ENCODE measurements around the gene CNOT6L.
"Not testable (repeated sequence)": the region's sequence is repeated elsewhere in the genome, so short reads cannot be mapped to it uniquely, and the experiment has no call there.

The CNOT6L gene

DNA sequence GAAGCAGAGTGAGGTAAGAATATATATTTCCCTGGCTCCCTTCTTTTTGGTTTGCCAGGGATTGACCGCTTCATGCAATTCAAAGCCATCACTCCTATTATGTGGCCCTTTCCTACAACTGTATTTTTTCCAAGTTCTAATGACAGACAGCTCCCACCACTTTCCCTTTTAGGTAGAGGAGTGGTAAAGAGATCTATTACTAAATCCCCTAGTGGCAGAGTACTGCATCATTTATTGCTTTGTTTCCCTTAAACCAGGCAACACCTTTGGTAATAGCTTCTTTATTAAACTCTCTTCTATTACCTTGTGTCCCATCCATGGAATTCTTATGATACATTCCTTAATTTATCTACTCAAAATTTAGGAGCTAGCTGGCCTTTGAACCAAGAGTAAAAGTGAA, 90.7 kb downstream of the CNOT6L start:
- Histone ChIP-seq H3K9me3 (ENCODE audit: insufficient read depth, low read depth, low read length) (no peaks in the 10 kb centered on the region), H3K79me2 (ENCODE audit: control insufficient read depth, insufficient read depth, low read length, poor library complexity) (no peaks in the 10 kb centered on the region), H2BK12ac (ENCODE audit: low read length) (no peak overlapping the region), H2AK5ac (ENCODE audit: low read length) (no peak overlapping the region), H3K9ac (ENCODE audit: low read length) (no peak overlapping the region), H3K4me2 (ENCODE audit: low read length) (no peak overlapping the region), H3K4me1 (ENCODE audit: control insufficient read depth in 1 of 2, insufficient read depth in 2 of 2, low read length in 2 of 2) (no peaks in the 10 kb centered on the region), H2BK5ac (ENCODE audit: low read depth, low read length, poor library complexity) (no peak overlapping the region), H3K14ac (ENCODE audit: low read length) (no peak overlapping the region), H3K27me3 (ENCODE audit: insufficient read depth, low read length) (no peaks in the 10 kb centered on the region), H4K12ac (ENCODE audit: low read depth, low read length) (no peak overlapping the region), H3K36me3 (ENCODE audit: control insufficient read depth in 1 of 2, insufficient read depth in 2 of 2, low read length in 2 of 2) (no peaks in the 10 kb centered on the region), H3K18ac (ENCODE audit: low read length) (no peak overlapping the region), H4K8ac (ENCODE audit: low read depth, low read length) (no peak overlapping the region), H3K23ac (ENCODE audit: low read length) (no peak overlapping the region), H3K4me3 (ENCODE audit: low read depth, low read length) (no peak overlapping the region), H3K27ac (ENCODE audit: low read depth, low read length) (no peak overlapping the region), H2AFZ (ENCODE audit: insufficient read depth, low read length, poor library complexity) (no peak overlapping the region), H4K91ac (ENCODE audit: low read depth, low read length) (no peak overlapping the region), H2BK120ac (ENCODE audit: insufficient read depth, low read length, poor library complexity) (no peak overlapping the region), H3K4ac (ENCODE audit: low read depth, low read length) (no peak overlapping the region), H3K79me1 (ENCODE audit: low read length) (no peaks in the 10 kb centered on the region)
- WGBS (ENCODE audit: extremely low coverage, insufficient coverage, insufficient read length), result no CpG with 5 or more reads among the region's 1 CpG
- no peak for DNase-seq

DNA sequence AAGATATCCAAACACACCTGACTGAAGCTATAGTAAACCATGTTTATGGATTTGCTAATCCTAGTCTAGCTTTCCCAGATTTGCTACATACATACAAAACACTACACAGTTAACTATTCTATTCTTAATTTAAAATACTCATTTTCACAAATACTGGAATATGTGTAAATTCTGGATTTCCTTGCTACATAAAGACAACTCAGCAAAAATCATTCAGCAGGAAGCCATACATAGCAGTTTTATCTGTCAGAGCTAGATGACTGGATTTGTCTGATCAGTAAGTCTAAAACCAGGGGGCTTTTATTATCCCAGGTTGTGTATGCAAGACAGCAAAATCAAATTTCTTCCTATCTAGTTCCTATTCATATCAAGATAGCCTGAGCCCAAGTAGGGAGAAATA, 98.1 kb downstream of the CNOT6L start:
- no peak overlapping the region for H4K8ac ChIP-seq (ENCODE audit: low read depth, low read length)
- H3K79me2 ChIP-seq (ENCODE audit: control insufficient read depth, insufficient read depth, low read length, poor library complexity), result no peaks in the 10 kb centered on the region
- no peak overlapping the region for H2BK5ac ChIP-seq (ENCODE audit: low read depth, low read length, poor library complexity)
- H2AK5ac ChIP-seq (ENCODE audit: low read length), result no peak overlapping the region
- H2BK120ac ChIP-seq (ENCODE audit: insufficient read depth, low read length, poor library complexity), result no peak overlapping the region
- no peaks in the 10 kb centered on the region for H3K27me3 ChIP-seq (ENCODE audit: insufficient read depth, low read length)
- no peak overlapping the region for H4K12ac ChIP-seq (ENCODE audit: low read depth, low read length)
- H3K4me2 ChIP-seq (ENCODE audit: low read length), result no peak overlapping the region
- H2AFZ ChIP-seq (ENCODE audit: insufficient read depth, low read length, poor library complexity), result no peak overlapping the region
- H4K91ac ChIP-seq (ENCODE audit: low read depth, low read length), result no peak overlapping the region
- no peak overlapping the region for H2BK12ac ChIP-seq (ENCODE audit: low read length)
- H3K4me1 ChIP-seq (ENCODE audit: control insufficient read depth in 1 of 2, insufficient read depth in 2 of 2, low read length in 2 of 2), result no peaks in the 10 kb centered on the region
- DNase-seq, result no peak
- H3K23ac ChIP-seq (ENCODE audit: low read length), result no peak overlapping the region
- no peaks in the 10 kb centered on the region for H3K9me3 ChIP-seq (ENCODE audit: insufficient read depth, low read depth, low read length)
- H3K9ac ChIP-seq (ENCODE audit: low read length), result no peak overlapping the region
- no peak overlapping the region for H3K18ac ChIP-seq (ENCODE audit: low read length)
- H3K4ac ChIP-seq (ENCODE audit: low read depth, low read length), result no peak overlapping the region
- H3K79me1 ChIP-seq (ENCODE audit: low read length), result no peaks in the 10 kb centered on the region
- H3K27ac ChIP-seq (ENCODE audit: low read depth, low read length), result no peak overlapping the region
- no peak overlapping the region for H3K4me3 ChIP-seq (ENCODE audit: low read depth, low read length)
- no peaks in the 10 kb centered on the region for H3K36me3 ChIP-seq (ENCODE audit: control insufficient read depth in 1 of 2, insufficient read depth in 2 of 2, low read length in 2 of 2)
- no peak overlapping the region for H3K14ac ChIP-seq (ENCODE audit: low read length)

DNA sequence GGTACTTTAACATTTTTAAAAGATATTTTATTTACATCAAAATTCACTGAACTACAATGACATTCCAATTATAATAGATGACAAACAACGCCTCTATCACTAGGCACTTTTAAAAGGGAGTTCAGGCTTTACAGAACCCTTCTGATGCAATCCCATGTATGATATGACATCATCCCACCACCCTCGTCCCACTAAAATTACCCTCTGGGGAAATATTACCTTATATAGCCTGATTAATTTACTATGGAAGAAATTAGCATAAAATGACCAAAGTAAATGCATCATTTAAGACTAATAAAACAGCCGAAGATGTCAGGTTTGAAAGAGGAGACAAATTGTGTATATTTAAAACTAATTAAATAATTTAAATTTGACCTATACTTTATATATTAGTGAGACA, 100.7 kb downstream of the CNOT6L start:
- not testable (repeated sequence) for H4K8ac ChIP-seq (ENCODE audit: low read depth, low read length); H2BK5ac ChIP-seq (ENCODE audit: low read depth, low read length, poor library complexity)

DNA sequence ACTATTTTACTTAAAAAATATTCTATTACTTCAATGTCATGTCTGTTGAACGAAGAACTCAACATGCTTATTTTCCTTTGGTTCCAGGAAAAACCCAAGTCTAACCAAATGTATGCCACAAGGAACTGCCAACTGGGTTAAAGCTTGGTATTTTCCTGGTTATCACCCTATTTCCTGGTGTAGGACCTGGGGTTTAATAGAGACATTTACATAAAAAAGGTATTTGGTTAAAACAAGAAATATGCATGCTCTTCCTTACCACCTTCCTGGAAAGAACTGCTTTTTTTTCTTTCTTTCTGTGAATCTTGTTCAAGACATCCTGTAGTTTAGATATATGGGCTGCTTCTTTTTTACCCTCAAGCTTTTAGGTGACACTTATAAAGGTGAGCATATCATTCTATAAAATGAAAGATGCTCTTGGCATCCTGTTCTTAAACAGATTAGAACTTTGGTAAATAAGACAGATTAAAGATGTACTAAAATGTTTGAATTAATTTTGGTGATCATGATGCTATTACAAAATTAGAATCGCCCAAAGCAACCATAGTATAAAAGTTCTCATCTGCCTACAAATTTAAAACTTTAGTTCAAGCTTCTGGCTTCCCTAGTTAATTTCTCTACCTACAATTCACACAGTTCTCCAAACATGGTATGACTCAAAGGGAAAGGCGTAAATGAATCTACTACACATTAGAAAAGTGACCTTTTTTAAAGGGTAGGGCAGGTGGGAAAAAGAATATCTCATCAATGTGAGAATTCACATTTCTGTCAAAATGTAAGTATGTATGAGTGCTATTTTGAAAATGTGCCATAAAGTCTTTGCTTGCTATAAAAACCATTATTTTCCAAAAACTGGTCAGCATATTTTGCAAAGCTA, 103.5 kb downstream of the CNOT6L start:
- Histone ChIP-seq H3K4me1 (ENCODE audit: control insufficient read depth in 1 of 2, insufficient read depth in 2 of 2, low read length in 2 of 2) (no peaks in the 10 kb centered on the region), H3K14ac (ENCODE audit: low read length) (no peak overlapping the region), H3K9ac (ENCODE audit: low read length) (no peak overlapping the region), H3K9me3 (ENCODE audit: insufficient read depth, low read depth, low read length) (no peaks in the 10 kb centered on the region), H3K4me3 (ENCODE audit: low read depth, low read length) (no peak overlapping the region), H2BK12ac (ENCODE audit: low read length) (no peak overlapping the region), H3K4me2 (ENCODE audit: low read length) (no peak overlapping the region), H2AFZ (ENCODE audit: insufficient read depth, low read length, poor library complexity) (no peak overlapping the region), H2BK120ac (ENCODE audit: insufficient read depth, low read length, poor library complexity) (no peak overlapping the region), H3K79me1 (ENCODE audit: low read length) (no peaks in the 10 kb centered on the region), H2BK5ac (ENCODE audit: low read depth, low read length, poor library complexity) (no peak overlapping the region), H3K79me2 (ENCODE audit: control insufficient read depth, insufficient read depth, low read length, poor library complexity) (no peaks in the 10 kb centered on the region), H4K12ac (ENCODE audit: low read depth, low read length) (no peak overlapping the region), H3K23ac (ENCODE audit: low read length) (no peak overlapping the region), H2AK5ac (ENCODE audit: low read length) (no peak overlapping the region), H4K91ac (ENCODE audit: low read depth, low read length) (no peak overlapping the region), H3K4ac (ENCODE audit: low read depth, low read length) (no peak overlapping the region), H4K8ac (ENCODE audit: low read depth, low read length) (no peak overlapping the region), H3K18ac (ENCODE audit: low read length) (no peak overlapping the region), H3K36me3 (ENCODE audit: control insufficient read depth in 1 of 2, insufficient read depth in 2 of 2, low read length in 2 of 2) (no peaks in the 10 kb centered on the region), H3K27me3 (ENCODE audit: insufficient read depth, low read length) (no peaks in the 10 kb centered on the region), H3K27ac (ENCODE audit: low read depth, low read length) (no peak overlapping the region)
- no CpG with 5 or more reads among the region's 3 CpGs for WGBS (ENCODE audit: extremely low coverage, insufficient coverage, insufficient read length)
- no peak for DNase-seq

More for the DNA sequence above, 100.7 kb downstream of the CNOT6L start:
- not testable (repeated sequence) for H3K79me2 ChIP-seq (ENCODE audit: control insufficient read depth, insufficient read depth, low read length, poor library complexity); H3K9ac ChIP-seq (ENCODE audit: low read length); H3K27me3 ChIP-seq (ENCODE audit: insufficient read depth, low read length); H3K18ac ChIP-seq (ENCODE audit: low read length); H2AFZ ChIP-seq (ENCODE audit: insufficient read depth, low read length, poor library complexity); H3K9me3 ChIP-seq (ENCODE audit: insufficient read depth, low read depth, low read length); H3K27ac ChIP-seq (ENCODE audit: low read depth, low read length); H3K14ac ChIP-seq (ENCODE audit: low read length); DNase-seq; H2AK5ac ChIP-seq (ENCODE audit: low read length); H3K4ac ChIP-seq (ENCODE audit: low read depth, low read length); H2BK120ac ChIP-seq (ENCODE audit: insufficient read depth, low read length, poor library complexity); H3K4me2 ChIP-seq (ENCODE audit: low read length); H3K23ac ChIP-seq (ENCODE audit: low read length); H3K4me1 ChIP-seq (ENCODE audit: control insufficient read depth in 1 of 2, insufficient read depth in 2 of 2, low read length in 2 of 2); H4K12ac ChIP-seq (ENCODE audit: low read depth, low read length); H3K36me3 ChIP-seq (ENCODE audit: control insufficient read depth in 1 of 2, insufficient read depth in 2 of 2, low read length in 2 of 2); H4K91ac ChIP-seq (ENCODE audit: low read depth, low read length); H2BK12ac ChIP-seq (ENCODE audit: low read length); H3K79me1 ChIP-seq (ENCODE audit: low read length); H3K4me3 ChIP-seq (ENCODE audit: low read depth, low read length)
- no CpG with 5 or more reads among the region's 3 CpGs for WGBS (ENCODE audit: extremely low coverage, insufficient coverage, insufficient read length)
